IMR-90 (cell line): ENCODE results near the gene ABHD15. TPM values are rescaled to one million over a fixed set of nuclear protein-coding genes. Genes with fewer than 3 reads are reported as not detected.

ENCODE experiments used
- ATAC-seq: fragments of 200-7000 bp; cut with Tn5 transposase; 2 replicates; pipeline ENCODE4 v1.9.1; 2020; ENCODE audit warnings: low read depth, mild to moderate bottlenecking, moderate library complexity
- BruUV-seq: library from RNA; stranded (reverse); fragments of 400-500 nt; replicated peaks from 2 replicates; lab custom pipeline; 2021; lab: Mats Ljungman, UMichigan
- CTCF ChIA-PET: fragments of 300-600 bp; formaldehyde crosslinking; extraction: SDS; loops from one replicate; lab custom pipeline; 2021; ENCODE audit warnings: antibody characterized with exemption; lab: Yijun Ruan, JAX
- POLR2A ChIA-PET: fragments of 300-600 bp; sonication (Branson Sonifier 250); formaldehyde crosslinking; loops from one replicate; lab custom pipeline; 2022; ENCODE audit warnings: antibody characterized with exemption; ENCODE audit not compliant: unreplicated experiment; lab: Charles Lee
- DNase-seq: peaks from one replicate; pipeline ENCODE4 v3.0.0; 2013
- H2AFZ ChIP-seq: replicated peaks from 2 replicates; pipeline ENCODE3; 2013; ENCODE audit warnings: low read length, mild to moderate bottlenecking; ENCODE audit not compliant: poor library complexity
- H2AK5ac ChIP-seq: 2 replicates; pipeline ENCODE4 v1.6.1; 2013; ENCODE audit warnings: low read depth, low read length, inconsistent platforms
- H2AK9ac ChIP-seq: replicated peaks from 2 replicates; pipeline ENCODE3; 2013; ENCODE audit warnings: mild to moderate bottlenecking, low read depth, low read length, moderate library complexity; ENCODE audit not compliant: poor library complexity
- H2BK120ac ChIP-seq: 2 replicates; pipeline ENCODE4 v1.6.1; 2013; ENCODE audit warnings: low read depth, low read length, inconsistent platforms
- H2BK15ac ChIP-seq: 3 replicates; pipeline ENCODE4 v1.6.1; 2013; ENCODE audit warnings: low read depth, low read length, inconsistent platforms
- H2BK20ac ChIP-seq: 2 replicates; pipeline ENCODE4 v1.6.1; 2013; ENCODE audit warnings: low read depth, mild to moderate bottlenecking, inconsistent platforms, low read length, moderate library complexity
- H2BK5ac ChIP-seq: 2 replicates; pipeline ENCODE4 v1.6.1; 2013; ENCODE audit warnings: mild to moderate bottlenecking, low read depth, low read length, inconsistent platforms; ENCODE audit not compliant: poor library complexity, severe bottlenecking
- H3K14ac ChIP-seq: replicated peaks from 2 replicates; pipeline ENCODE4 v1.6.1; 2013; ENCODE audit warnings: low read depth, low read length, inconsistent platforms
- H3K18ac ChIP-seq: 2 replicates; pipeline ENCODE4 v1.6.1; 2013; ENCODE audit warnings: low read depth, low read length, control low read depth
- H3K23ac ChIP-seq: 2 replicates; pipeline ENCODE4 v1.6.1; 2013; ENCODE audit warnings: low read depth, low read length, inconsistent platforms
- H3K27ac ChIP-seq: 2 replicates; pipeline ENCODE4 v1.5.1; 2013; ENCODE audit warnings: mild to moderate bottlenecking, control low read depth, low read length; ENCODE audit not compliant: insufficient read depth
- H3K27me3 ChIP-seq: 2 replicates; pipeline ENCODE4 v1.6.1; 2013; ENCODE audit warnings: low read length; ENCODE audit not compliant: control insufficient read depth, insufficient read depth
- H3K36me3 ChIP-seq: 2 replicates; pipeline ENCODE4 v1.6.1; 2013; ENCODE audit warnings: low read length, mixed read lengths; ENCODE audit not compliant: control insufficient read depth, insufficient read depth
- H3K4ac ChIP-seq: 2 replicates; pipeline ENCODE4 v1.6.1; 2013; ENCODE audit warnings: low read depth, low read length, inconsistent platforms
- H3K4me1 ChIP-seq: 2 replicates; pipeline ENCODE4 v1.6.1; 2013; ENCODE audit warnings: low read length, mixed read lengths; ENCODE audit not compliant: control insufficient read depth, insufficient read depth
- H3K4me2 ChIP-seq: 2 replicates; pipeline ENCODE4 v1.6.1; 2013; ENCODE audit warnings: low read depth, mild to moderate bottlenecking, control low read depth, low read length, moderate library complexity
- H3K4me3 ChIP-seq: 2 replicates; pipeline ENCODE4 v1.5.1; 2013; ENCODE audit warnings: low read depth, mild to moderate bottlenecking, control low read depth, low read length, moderate library complexity; ENCODE audit not compliant: insufficient read depth
- H3K56ac ChIP-seq: 2 replicates; pipeline ENCODE4 v1.6.1; 2013; ENCODE audit warnings: low read length, inconsistent platforms; ENCODE audit not compliant: insufficient read depth; ENCODE audit errors: extremely low read depth
- H3K79me1 ChIP-seq, 2 experiments: 2 replicates each; pipeline ENCODE4 v1.6.1; 2013; ENCODE audit warnings: low read length in 2 of 2, inconsistent platforms in 1 of 2, low read depth in 1 of 2
- H3K9ac ChIP-seq: 2 replicates; pipeline ENCODE4 v1.6.1; 2013; ENCODE audit warnings: low read depth, low read length, control low read depth
- H3K9me1 ChIP-seq: 2 replicates; pipeline ENCODE4 v1.6.1; 2013; ENCODE audit warnings: low read length, inconsistent platforms; ENCODE audit not compliant: insufficient read depth
- H3K9me3 ChIP-seq: 2 replicates; pipeline ENCODE4 v1.6.1; 2013; ENCODE audit warnings: low read length; ENCODE audit not compliant: control insufficient read depth, insufficient read depth
- H4K20me1 ChIP-seq: 2 replicates; pipeline ENCODE4 v1.6.1; 2013; ENCODE audit warnings: low read length, inconsistent platforms; ENCODE audit not compliant: insufficient read depth
- H4K5ac ChIP-seq: 2 replicates; pipeline ENCODE4 v1.6.1; 2013; ENCODE audit warnings: mild to moderate bottlenecking, low read depth, low read length, control low read depth
- H4K8ac ChIP-seq, 2 experiments: 2 replicates each; pipeline ENCODE4 v1.6.1; 2013; ENCODE audit warnings: low read depth in 2 of 2, low read length in 2 of 2, control low read depth in 1 of 2, inconsistent platforms in 1 of 2
- H4K91ac ChIP-seq: 2 replicates; pipeline ENCODE4 v1.6.1; 2013; ENCODE audit warnings: low read depth, low read length, inconsistent platforms; ENCODE audit not compliant: insufficient read depth
- POLR2A ChIP-seq: IDR thresholded peaks from 2 replicates; pipeline ENCODE4 v1.6.1; 2012; ENCODE audit warnings: mild to moderate bottlenecking, low read depth, low read length
- USF2 ChIP-seq: fragments of 150-350 bp; IDR thresholded peaks from 2 replicates; pipeline ENCODE4 v1.6.1; 2017; ENCODE audit warnings: mild to moderate bottlenecking, antibody characterized with exemption, low read length, low read depth
- WGBS, 2 experiments: methylation state at CpG; one replicate each; pipeline versions ENCODE4 v1.1.5 to v1.1.7; 2013; ENCODE audit warnings: missing lambda C conversion rate in 2 of 2; ENCODE audit not compliant: insufficient read length in 1 of 2; ENCODE audit errors: extremely low coverage in 2 of 2; 5-methylcytosine and 5-hydroxymethylcytosine counted together
- dilution Hi-C: fragments of 300-500 bp; cut with HindIII; formaldehyde crosslinking; loops from one replicate; pipeline ENCODE4 v1.14.3; 2018; ENCODE audit warnings: low sequenced_read_pairs; ENCODE audit not compliant: unreplicated experiment
- in situ Hi-C: fragments of 300-500 bp; cut with MboI; formaldehyde crosslinking; loops from 3 replicates; pipeline ENCODE4 v1.14.3; 2019; ENCODE audit warnings: low sequenced_read_pairs, inconsistent platforms, mixed read lengths
- intact Hi-C: fragments of 100-400 bp; cut with micrococcal nuclease; formaldehyde crosslinking; loops from 2 replicates; pipeline ENCODE4 v1.10.0; 2022
- polyA plus RNA-seq, 3 experiments: library from polyadenylated mRNA; depleted of rRNA; stranded (reverse); fragments of >200 nt; gene quantifications; 2 replicates each; pipeline ENCODE4 v1.2.3, GENCODE V29; 2012; ENCODE audit warnings: low replicate concordance in 1 of 3
- total RNA-seq: library from RNA; depleted of rRNA; stranded (reverse); fragments of >200 nt; gene quantifications from 2 replicates; pipeline ENCODE4 v1.2.3, GENCODE V29; 2012

ABHD15 gene
- total and polyA plus RNA-seq, 2 of the 4 experiments (the other 2 are of a cell fraction): 3.2 to 4.6 TPM

GRCh38 chr17:29582772-29583171 lies 15.9 kb upstream of the ABHD15 start:
- H3K18ac ChIP-seq: no peak overlapping the region
- ChIA-PET CTCF (no interaction called here), POLR2A (no interaction called here)
- DNase-seq: no peak
- no peak overlapping the region for H3K23ac ChIP-seq
- no peak overlapping the region for H3K4ac ChIP-seq
- H2AFZ ChIP-seq: no peak overlapping the region
- no peaks in the 10 kb centered on the region for H3K9me3 ChIP-seq
- in situ Hi-C loops (no loop called here), intact Hi-C loops (no loop called here), dilution Hi-C loops (no loop called here)
- H3K9ac ChIP-seq: no peak overlapping the region
- H3K14ac ChIP-seq: no peak overlapping the region
- H2BK15ac ChIP-seq: no peak overlapping the region
- no peak overlapping the region for H4K91ac ChIP-seq
- 100% methylated on average over 2 of the region's 13 CpGs; no CpG with 5 or more reads in 1 of the 2 experiments for WGBS, 2 experiments
- H3K4me2 ChIP-seq: no peak overlapping the region
- H2AK9ac ChIP-seq: no peak overlapping the region
- H2BK120ac ChIP-seq: no peak overlapping the region
- H4K5ac ChIP-seq: no peak overlapping the region
- H4K8ac ChIP-seq: no peak overlapping the region
- H3K27me3 ChIP-seq: no peaks in the 10 kb centered on the region
- H3K56ac ChIP-seq: no peak overlapping the region
- H4K20me1 ChIP-seq: peaks cover 54% of the 10 kb centered on the region
- TF ChIP-seq POLR2A (no peak), USF2 (no peak)
- H3K4me3 ChIP-seq: no peak overlapping the region
- peaks cover 24% of the 10 kb centered on the region for H3K9me1 ChIP-seq
- H3K27ac ChIP-seq: no peak overlapping the region
- H2AK5ac ChIP-seq: no peak overlapping the region
- H3K36me3 ChIP-seq: peaks cover 38% of the 10 kb centered on the region
- BruUV-seq: no TSS peak
- H2BK5ac ChIP-seq: no peak overlapping the region
- H2BK20ac ChIP-seq: no peak overlapping the region
- H3K4me1 ChIP-seq: peaks cover 17% of the 10 kb centered on the region; the same call in 1 of the 2 replicates
- peaks cover 38 to 81% of the 10 kb centered on the region in 2 experiments for H3K79me1 ChIP-seq
- no peak for ATAC-seq
